GM19240 (cell line): ENCODE results near the gene YRDC.

Experiments used
- DNase-seq: peaks from one replicate; pipeline ENCODE4 v3.0.0; 2011; ENCODE audit warnings: low spot score; ENCODE audit not compliant: insufficient read length

Gene YRDC, protein sequence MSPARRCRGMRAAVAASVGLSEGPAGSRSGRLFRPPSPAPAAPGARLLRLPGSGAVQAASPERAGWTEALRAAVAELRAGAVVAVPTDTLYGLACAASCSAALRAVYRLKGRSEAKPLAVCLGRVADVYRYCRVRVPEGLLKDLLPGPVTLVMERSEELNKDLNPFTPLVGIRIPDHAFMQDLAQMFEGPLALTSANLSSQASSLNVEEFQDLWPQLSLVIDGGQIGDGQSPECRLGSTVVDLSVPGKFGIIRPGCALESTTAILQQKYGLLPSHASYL

GRCh38 chr1:37807555-37808368, at the start of gene YRDC, which contains the start of gene C1orf122:
YRDC (minus strand) TSS chr1:37808208; CDS start chr1:37808180, 28 bp downstream.
C1orf122 (plus strand) TSS chr1:37807790; CDS start chr1:37808405, 615 bp downstream.
- peak; percentile 99 for DNase-seq

DNA sequence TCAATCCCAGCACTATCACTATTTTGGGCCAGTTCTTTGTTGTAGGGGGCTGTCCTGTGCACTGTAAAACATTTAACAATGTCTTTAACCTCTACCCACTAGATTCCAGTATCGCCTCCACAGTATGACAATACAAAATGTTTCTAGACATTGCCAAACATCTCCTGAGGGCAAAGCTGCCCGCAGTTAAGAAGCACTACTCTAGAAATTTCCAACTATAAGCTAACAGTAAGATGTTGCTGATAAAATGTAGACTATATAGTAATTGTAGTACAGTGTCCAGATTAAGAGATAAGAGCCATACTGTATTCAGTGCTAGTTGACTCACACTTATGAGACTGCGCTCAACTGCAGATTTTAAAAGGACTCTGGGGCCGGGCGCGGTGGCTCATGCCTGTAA, 46.4 kb upstream of the YRDC start:
- no peak for DNase-seq

- no peak for DNase-seq
Observed at GRCh38 chr1:37853157-37853556, 45.1 kb upstream of the YRDC start.

GRCh38 chr1:37851782-37852210, 43.8 kb upstream of the YRDC start:
- DNase-seq: no peak

DNA sequence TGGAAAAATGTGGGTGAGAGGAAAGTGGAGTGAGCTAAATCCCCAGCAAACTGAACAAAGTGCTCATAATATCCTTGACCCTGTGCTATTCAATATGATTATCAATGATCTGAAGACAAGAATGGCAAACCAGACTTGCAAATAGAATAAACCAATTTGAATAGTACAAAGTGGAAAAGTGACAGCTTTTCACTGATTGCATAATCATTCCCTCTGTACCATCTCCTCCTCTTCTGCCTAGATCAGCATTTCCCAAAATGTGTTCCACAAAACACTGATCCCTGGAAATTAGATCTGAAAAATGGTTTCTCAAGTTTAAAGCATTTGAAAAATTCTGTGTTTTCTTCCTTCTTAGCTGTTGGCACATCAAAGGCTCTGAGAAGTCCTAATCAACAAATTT, 43.3 kb upstream of the YRDC start:
- no peak for DNase-seq

DNA sequence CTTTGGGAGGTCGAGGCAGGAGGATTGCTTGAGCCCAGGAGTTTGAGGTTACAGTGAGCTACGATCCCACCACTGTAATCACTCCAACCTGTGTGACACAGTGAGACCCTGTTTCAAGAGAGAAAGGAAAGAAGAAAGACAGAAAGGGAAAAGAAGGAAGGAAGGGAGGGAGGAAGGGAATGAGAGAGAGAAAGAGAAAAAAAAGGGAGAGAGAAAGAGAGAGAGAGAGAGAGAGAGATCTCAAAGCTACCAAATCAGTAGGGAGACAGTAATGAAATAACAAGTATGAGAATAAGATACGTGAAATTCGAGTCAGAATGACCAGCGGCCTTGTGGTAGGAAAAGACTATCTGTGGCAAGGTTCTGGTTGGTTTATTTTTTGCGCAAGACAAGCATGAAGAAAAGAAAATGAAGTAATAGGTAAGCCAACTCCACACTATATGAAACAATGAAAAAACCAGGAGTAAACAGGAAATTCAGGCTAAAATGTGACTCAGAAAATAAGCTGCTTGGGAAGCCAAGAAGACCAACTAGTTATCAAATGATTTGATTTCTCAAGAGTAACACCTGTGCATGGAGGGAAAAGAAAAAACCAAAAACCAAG, 42.4 kb upstream of the YRDC start:
- DNase-seq: no peak

DNA sequence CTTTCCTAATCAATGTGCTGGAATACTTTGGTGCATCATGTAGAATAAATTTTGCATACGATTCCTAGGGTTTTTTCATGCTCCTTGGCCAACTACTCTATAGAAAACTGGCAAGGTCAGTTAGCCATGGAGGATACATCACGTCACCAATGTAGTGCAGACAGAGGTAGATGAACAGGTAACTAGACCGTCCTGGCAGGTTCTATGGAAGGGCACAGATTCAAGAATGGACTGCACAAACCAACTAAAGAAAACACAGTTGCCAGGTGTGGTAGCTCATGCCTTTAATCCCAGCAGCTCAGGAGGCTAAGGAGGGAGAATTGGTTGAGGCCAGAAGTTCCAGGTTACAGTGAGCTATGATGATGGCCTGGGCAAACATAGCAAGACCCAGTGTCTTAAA, 41.5 kb upstream of the YRDC start:
- no peak for DNase-seq

DNA sequence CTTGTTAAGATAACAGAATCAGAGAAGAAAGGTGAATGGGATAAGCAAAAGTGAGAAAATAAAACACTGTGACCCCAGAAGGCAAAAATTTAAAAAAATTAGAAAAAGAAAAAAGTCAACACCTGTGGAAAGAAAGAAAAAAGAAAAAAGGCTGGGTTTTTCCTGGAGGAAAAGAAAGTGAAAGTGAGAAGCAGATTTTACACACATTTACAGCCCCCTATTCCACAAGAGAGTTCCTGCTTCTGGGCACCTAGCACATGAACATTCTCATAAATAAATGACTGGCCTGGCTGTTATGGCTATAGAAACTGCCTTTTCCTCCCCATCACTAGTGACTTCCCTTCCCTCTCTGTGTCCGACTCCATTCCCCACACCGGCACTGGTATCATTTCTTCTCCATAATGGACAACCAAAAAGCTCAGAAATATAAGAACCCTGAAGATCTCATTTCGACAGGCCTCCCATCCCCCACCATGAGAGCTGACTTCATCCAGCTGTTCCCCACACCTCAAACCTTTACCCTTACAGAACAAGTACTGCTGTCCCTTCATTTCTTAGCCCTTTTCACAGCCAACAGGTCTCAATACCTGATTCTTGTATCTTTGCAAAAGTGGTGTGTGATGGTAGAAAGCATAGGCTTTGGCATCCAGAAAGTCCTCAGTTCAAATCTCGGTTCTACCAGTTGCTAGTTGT, 38.8 kb upstream of the YRDC start:
- no peak for DNase-seq

DNA sequence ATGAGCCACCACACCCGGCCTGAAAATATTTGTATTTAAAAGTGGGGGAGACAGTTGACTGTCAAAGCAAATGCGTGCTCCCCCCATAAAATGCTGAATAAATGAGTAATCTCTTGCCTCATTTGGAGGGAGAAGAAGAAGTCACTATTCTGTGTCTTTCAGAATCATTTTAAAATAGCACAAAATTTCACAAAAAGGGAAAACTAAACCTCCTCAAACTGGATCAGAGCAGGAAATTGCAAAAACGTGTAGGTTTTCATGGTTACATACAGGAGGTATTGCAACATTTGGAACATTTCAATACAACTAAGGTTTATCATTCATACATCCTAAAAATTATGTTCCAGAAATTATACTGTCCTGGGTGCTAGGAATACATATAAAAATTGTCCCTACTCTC, 37.8 kb upstream of the YRDC start:
- DNase-seq: no peak

DNA sequence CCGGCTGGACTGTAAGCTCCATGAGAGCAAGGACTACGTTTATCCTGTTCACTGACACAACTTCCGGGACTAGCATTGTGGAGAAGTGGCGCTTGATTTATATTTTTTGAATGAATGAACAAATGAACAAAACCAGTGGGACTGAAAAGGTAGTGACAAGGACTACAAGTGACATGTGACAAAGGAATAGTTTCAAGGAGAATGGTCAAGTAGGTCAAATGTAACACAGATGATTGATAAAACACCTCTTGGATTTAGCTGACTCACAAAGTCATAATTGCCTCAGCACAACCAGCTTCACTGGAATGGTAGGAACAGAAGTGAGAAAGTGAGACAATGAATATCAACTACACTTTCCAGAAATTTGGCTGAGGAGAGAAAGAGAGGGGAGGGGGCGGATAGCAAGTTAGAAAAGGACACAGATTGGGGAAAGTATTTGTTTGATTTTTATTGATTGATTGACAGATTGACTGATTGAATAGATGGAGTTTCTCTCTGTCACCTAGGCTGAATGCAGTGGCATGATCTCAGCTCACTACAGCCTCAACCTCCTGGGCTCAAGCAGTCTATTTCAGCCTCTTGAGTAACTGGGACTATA, 37.1 kb upstream of the YRDC start:
- no peak for DNase-seq

- DNase-seq: no peak
Observed at GRCh38 chr1:37844536-37844935, 36.5 kb upstream of the YRDC start.

DNA sequence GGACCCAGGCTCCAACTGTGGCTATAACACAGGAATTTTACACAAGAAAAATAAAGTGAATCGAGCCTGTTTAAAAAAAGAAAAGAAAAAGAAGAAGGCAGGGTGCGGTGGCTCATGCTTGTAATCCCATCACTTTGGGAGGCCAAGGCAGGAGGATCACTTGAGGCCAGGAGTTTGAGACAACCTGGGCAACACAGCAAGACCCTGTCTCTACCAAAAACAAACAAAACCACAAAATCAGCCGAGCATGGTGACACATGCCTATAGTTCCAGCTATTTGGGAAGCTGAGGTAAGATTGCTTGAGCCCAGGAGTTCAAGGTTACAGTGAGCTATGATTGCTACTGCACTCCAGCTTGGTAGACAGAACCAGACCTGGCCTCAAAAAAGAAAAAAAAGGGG, 33.6 kb upstream of the YRDC start:
- no peak for DNase-seq

GRCh38 chr1:37840711-37841110, 32.7 kb upstream of the YRDC start:
- DNase-seq: no peak

GRCh38 chr1:37839676-37840075, 31.7 kb upstream of the YRDC start:
- DNase-seq: no peak

- DNase-seq: no peak
Observed at GRCh38 chr1:37836788-37837187, 28.8 kb upstream of the YRDC start.

- no peak for DNase-seq
Observed at GRCh38 chr1:37831809-37832208, 23.8 kb upstream of the YRDC start.

DNA sequence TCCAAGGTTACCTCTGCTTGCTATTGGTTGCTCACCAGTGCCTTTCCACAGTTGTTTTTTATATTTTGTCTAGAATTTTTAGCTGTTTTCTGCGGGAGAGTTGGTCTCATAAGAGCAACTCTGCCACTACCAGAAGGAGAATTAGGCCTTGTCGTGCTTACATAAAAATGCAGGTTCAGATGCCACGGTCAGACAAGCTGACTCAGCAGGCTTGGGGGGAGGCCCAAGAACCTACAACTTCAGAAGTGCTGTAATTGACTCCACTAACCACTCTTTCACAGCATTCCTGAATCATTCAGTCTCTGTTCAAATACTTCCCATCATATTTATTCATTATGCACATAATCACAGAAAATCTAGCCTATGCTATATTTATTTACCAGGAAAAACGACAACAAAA, 23.1 kb upstream of the YRDC start:
- no peak for DNase-seq

DNA sequence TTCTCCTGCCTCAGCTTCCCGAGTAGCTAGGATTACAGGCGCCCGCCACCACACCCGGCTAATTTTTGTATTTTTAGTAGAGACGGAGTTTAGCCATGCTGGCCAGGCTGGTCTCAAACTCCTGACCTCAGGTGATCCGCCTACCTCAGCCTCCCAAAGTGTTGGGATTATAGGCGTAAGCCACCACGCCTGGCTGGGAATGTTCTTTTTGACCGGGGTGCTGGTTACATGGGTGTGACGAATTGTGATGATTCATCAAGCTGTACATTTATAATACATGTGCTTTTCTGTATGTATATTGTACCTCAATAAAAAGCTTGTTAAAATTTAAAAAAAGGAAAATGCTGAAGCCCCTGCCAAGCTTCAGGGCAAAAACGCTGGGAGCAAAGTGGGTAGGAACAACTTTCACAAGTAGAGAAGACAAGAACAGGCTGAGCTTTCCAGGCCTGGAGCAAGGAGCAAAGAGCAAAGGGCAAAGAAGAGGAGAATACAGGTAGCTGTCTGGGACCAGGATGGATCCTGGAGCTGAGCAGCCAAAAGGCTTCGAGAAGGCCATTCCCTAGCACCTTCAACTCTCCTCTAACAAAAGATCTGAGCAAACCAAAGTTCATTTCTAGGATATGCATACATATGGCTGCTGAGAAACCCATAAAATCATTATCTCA, 20.5 kb upstream of the YRDC start:
- no peak for DNase-seq

GRCh38 chr1:37825506-37825905, 17.5 kb upstream of the YRDC start:
- no peak for DNase-seq

- DNase-seq: no peak
Observed at GRCh38 chr1:37824001-37824400, 16.0 kb upstream of the YRDC start.
